Kidney tubule cell (primary cell): ENCODE data around the gene DNM3.
"Not testable (repeated sequence)": the region's sequence is repeated elsewhere in the genome, so short reads cannot be mapped to it uniquely, and the experiment has no call there.

Source experiments
- DNase-seq: peaks from one replicate; pipeline ENCODE4 v3.0.0-alpha.2; 2018; ENCODE audit warnings: low spot score

The DNM3 gene

GRCh38 chr1:171841050-171841910, at the start of gene DNM3:
TSS of gene DNM3 (plus strand) at chr1:171841498. CDS start at chr1:171841657, 159 bp downstream.
- DNase-seq = peak; percentile 84

- DNase-seq = no peak
Observed at GRCh38 chr1:171792656-171793369, 48.5 kb upstream of the DNM3 start.

GRCh38 chr1:171793636-171794035, 47.7 kb upstream of the DNM3 start:
- DNase-seq = no peak

DNA sequence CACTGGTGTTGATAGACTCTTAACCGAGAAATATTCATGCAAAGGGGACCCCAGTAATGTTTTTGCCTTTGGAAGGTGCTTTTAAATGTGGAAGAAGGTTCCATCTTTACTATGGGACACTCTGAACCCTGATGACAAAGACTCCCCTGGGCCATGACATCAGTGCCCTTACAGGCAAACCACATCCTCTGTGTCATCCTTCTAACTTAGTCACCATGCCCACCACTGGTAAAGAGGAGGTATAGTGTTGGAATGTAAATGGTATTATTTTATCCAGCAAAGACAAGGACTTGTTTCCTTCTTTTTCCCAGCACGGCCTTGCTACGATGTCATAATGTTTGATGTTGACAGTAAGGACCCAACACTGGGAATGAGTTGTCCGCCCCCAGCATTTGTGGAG, 47.2 kb upstream of the DNM3 start:
- peak; percentile 95 for DNase-seq

DNA sequence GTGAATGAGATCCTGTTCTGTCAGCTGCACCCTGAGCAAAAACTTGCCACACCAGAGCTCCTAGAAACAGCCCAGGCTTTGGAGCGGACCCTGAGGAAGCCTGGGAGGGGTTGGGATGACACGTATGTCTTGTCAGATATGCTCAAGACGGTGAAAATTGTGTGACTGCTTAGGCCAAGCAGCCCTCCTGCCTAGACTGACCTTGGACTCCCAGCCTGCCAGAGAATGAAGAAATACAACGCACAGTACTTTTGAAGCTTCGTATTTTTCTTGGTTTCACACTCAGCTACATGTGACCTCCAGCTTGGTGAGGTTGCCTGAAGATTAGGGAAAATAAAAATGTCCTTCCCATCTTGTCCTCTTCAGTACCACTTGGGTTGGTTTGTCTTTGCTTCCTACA, 44.7 kb upstream of the DNM3 start:
- DNase-seq = no peak

GRCh38 chr1:171798311-171798710, 43.0 kb upstream of the DNM3 start:
- no peak for DNase-seq

DNA sequence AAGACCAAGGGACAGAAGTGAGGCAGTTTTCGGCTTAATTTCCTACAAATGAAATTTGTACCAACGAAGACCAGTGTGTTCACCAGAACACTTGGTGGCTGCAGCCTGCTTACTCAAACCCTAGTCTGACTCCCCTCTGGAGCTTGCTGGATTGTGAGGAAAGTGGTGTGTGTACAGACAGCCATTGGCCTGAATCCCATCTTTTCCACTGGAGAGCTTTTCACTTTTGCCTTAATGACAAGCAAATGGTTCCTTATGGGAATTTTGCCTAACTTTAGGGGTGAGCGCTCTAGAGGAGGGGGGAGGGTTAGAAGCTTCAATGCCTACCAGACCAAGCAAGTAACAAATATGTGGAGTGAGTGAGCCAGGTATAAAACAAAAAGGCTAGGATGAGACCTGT, 42.5 kb upstream of the DNM3 start:
- no peak for DNase-seq

- DNase-seq = no peak
Observed at GRCh38 chr1:171799166-171799565, 42.1 kb upstream of the DNM3 start.

- not testable (repeated sequence) for DNase-seq
Observed at GRCh38 chr1:171799698-171800097, 41.6 kb upstream of the DNM3 start.

DNA sequence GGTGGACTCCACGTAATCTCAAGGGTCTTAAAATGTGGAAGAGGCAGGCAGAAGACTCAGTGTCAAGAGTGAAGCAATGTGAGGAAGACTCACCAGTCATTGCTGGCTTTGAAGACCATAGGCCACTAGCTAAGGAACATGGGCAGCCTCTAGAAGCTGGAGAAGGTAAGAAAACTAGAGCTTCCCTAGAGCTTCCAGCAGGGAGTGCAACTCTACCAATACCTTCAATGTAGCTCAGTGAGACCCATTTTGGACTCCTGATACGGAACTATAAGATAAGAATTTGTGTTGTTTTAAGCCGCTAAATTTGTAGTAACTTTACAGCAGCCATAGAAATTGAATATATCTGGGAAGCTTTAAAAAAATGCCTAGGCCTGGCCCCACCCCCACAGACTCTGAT, 41.0 kb upstream of the DNM3 start:
- DNase-seq = no peak

GRCh38 chr1:171800851-171801250, 40.4 kb upstream of the DNM3 start:
- DNase-seq = no peak

- peak; percentile 62 for DNase-seq
Observed at GRCh38 chr1:171801487-171801891, 39.8 kb upstream of the DNM3 start.

GRCh38 chr1:171802207-171802606, 39.1 kb upstream of the DNM3 start:
- DNase-seq = no peak

- no peak for DNase-seq
Observed at GRCh38 chr1:171803045-171803444, 38.3 kb upstream of the DNM3 start.

GRCh38 chr1:171803461-171804022, 37.8 kb upstream of the DNM3 start:
- no peak for DNase-seq

DNA sequence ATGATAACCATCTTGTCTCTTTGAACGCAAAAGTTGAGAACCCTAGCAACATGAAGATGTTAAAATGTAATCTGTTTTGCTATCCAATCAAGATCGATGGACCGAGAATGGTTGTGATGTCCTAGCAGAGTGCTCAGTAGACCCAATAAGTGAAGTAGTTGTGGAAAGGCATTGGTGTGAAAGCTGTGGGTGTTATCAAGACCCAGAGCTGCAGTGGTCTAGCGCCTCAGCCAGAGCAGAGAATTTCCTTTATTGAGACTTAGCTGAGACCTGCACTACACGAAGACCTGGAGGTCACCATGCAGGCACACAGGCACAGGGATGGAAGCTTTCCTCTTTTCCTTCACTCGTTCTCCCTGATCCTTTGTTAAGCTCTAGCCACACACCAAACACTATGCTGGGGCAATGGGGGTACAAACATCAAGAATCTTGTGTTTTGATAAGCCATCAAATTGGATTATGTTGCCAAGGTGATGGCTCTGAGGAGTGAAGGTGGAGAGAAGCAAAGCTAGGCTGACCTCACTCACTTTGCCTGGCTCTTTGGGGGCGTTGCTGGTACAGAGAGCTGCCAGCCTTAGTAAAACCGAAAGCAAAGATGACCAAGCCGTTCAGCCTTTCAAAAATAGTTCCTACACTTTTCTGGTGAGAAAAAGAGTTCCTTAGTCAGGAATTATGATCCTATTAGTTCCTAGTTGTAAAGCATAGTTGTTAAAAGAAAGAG, 35.7 kb upstream of the DNM3 start:
- DNase-seq = peak; percentile 18

DNA sequence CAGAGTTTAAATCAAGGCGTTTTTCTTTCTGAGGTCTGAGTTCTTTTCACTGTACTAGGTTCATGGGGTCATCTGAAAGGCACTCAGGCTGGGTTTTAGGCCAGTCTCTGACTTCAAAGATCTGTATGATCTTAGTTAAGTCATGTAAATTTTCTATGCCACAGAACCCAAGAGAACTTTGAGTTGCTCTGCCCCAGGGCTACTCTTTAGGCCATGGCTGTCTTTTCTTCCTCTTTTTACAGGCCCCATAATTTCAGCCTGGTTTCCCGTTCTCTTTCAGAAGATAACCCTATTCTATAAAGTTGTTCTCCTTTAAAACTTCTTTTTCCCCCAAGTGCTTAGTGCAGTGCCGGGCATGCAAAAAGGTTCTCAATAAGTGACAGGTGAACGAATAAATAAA, 33.7 kb upstream of the DNM3 start:
- DNase-seq = no peak

GRCh38 chr1:171809834-171810233, 31.5 kb upstream of the DNM3 start:
- DNase-seq = no peak

GRCh38 chr1:171811672-171812071, 29.6 kb upstream of the DNM3 start:
- DNase-seq = no peak

- no peak for DNase-seq
Observed at GRCh38 chr1:171814692-171815091, 26.6 kb upstream of the DNM3 start.

DNA sequence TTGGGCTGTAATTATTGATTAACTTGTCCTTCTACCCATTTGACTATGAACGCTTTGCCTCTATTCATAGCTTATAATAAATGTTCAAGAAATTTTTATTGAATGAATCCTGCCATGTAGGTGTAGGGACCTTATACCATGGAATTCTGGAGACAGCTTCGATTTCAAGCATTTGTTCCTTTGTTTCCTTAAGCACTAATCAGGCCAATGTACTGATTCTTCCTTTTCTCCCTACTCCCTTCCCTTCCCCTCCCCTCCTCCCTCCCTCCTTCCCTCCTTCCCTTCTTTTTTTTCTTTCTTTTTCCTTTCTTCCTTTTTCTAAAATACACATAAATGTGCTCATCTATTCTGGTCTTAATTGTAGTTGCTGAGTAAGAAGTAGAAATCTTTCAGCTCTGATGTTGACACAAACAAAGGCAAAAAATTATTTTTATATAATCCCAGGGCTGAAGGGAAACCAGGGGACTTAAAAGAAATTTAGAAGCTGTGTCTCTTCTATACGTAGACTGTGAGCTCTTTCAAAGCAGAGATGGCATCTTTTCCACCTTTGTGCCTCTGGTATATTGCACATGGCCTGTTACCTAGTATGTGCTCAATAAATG, 24.9 kb upstream of the DNM3 start:
- no peak for DNase-seq
